GM19193 (cell line): ENCODE measurements around the gene UQCC2.

Experiments
- POLR2A ChIP-seq: IDR thresholded peaks from 4 replicates; pipeline ENCODE4 v1.6.1; 2011; ENCODE audit not compliant: insufficient read depth, insufficient read length; ENCODE audit errors: extremely low read depth

Gene UQCC2

GRCh38 chr6:33746651-33747100, 35.2 kb upstream of the UQCC2 start, which contains the start of gene IP6K3:
Gene IP6K3 (minus strand): TSS chr6:33746905. CDS start chr6:33735476, 11,429 bp downstream.
- TF ChIP-seq POLR2A: no peak

GRCh38 chr6:33746036-33746600, 34.6 kb upstream of the UQCC2 start:
- TF ChIP-seq POLR2A: no peak

GRCh38 chr6:33745548-33745947, 34.0 kb upstream of the UQCC2 start:
- TF ChIP-seq POLR2A: no peak

- TF ChIP-seq POLR2A: no peak
Observed at GRCh38 chr6:33744895-33745546, 33.5 kb upstream of the UQCC2 start.

GRCh38 chr6:33744001-33744848, 32.7 kb upstream of the UQCC2 start:
- no peak for TF ChIP-seq POLR2A

- TF ChIP-seq POLR2A: no peak
Observed at GRCh38 chr6:33742837-33743236, 31.3 kb upstream of the UQCC2 start.

- no peak for TF ChIP-seq POLR2A
Observed at GRCh38 chr6:33742092-33742491, 30.6 kb upstream of the UQCC2 start.

- TF ChIP-seq POLR2A: no peak
Observed at GRCh38 chr6:33740794-33741193, 29.3 kb upstream of the UQCC2 start.

GRCh38 chr6:33740204-33740608, 28.7 kb upstream of the UQCC2 start:
- no peak for TF ChIP-seq POLR2A

- no peak for TF ChIP-seq POLR2A
Observed at GRCh38 chr6:33739571-33739970, 28.1 kb upstream of the UQCC2 start.

GRCh38 chr6:33738879-33739278, 27.4 kb upstream of the UQCC2 start:
- TF ChIP-seq POLR2A: no peak

GRCh38 chr6:33738153-33738552, 26.7 kb upstream of the UQCC2 start:
- no peak for TF ChIP-seq POLR2A

- TF ChIP-seq POLR2A: no peak
Observed at GRCh38 chr6:33737267-33738026, 25.9 kb upstream of the UQCC2 start.

GRCh38 chr6:33735216-33735615, 23.7 kb upstream of the UQCC2 start:
- TF ChIP-seq POLR2A: no peak

GRCh38 chr6:33733709-33734007, 22.2 kb upstream of the UQCC2 start:
- no peak for TF ChIP-seq POLR2A

- TF ChIP-seq POLR2A: no peak
Observed at GRCh38 chr6:33732817-33733708, 21.6 kb upstream of the UQCC2 start.
